Measurements from ENCODE around the gene MAGI2.

DNA sequence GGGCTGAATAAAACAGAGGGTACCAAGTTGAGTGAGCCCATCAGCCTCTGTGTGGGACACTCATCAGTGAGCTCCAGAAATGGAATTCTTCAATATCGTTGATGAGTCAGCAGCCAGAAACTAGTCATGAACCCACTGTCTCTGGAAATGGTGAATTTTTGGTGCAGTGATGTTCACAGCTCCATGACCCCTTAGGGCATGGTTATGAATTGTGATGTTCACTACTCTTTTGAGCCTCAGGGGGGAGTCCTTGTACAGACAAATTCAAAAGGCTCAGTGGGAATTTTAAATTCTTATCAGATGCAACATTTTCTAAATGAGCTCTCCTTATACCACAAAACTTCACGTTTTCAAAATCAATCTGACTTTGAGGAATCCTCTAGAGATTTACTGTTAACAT, 1319.2 kb downstream of the MAGI2 start:
- TF ChIP-seq CTCF (conservative IDR thresholded peaks at IDR 0.05; ENCODE audit: low read length) (peak; percentile 83), EZH2phosphoT487 (IDR thresholded peaks at IDR 0.05; ENCODE audit: borderline replicate concordance, low read depth, low read length) (no peak)
